Lower lobe of right lung (tissue), 2 donors: ENCODE results near the gene MMEL1. TPM values are rescaled to one million over a fixed set of nuclear protein-coding genes. Genes with fewer than 3 reads are reported as not detected.

Source experiments
- ATAC-seq, 2 donors: fragments of 200-7000 bp; cut with Tn5 transposase; one replicate each; pipeline ENCODE4 v1.9.1; 2020 to 2022; ENCODE audit warnings: mild to moderate bottlenecking in 2 of 2, moderate library complexity in 2 of 2
- DNase-seq: peaks from one replicate; pipeline ENCODE4 v3.0.0-alpha.2; 2020
- H3K27ac ChIP-seq: fragments of 200-600 bp; one replicate; pipeline ENCODE4 v1.8.0; 2022
- H3K27me3 ChIP-seq: fragments of 200-600 bp; one replicate; pipeline ENCODE4 v1.8.0; 2022; ENCODE audit warnings: low read depth
- H3K36me3 ChIP-seq: fragments of 200-600 bp; one replicate; pipeline ENCODE4 v1.8.0; 2022; ENCODE audit warnings: mild to moderate bottlenecking
- H3K4me1 ChIP-seq: fragments of 200-600 bp; one replicate; pipeline ENCODE4 v1.8.0; 2022
- H3K4me3 ChIP-seq: fragments of 200-600 bp; one replicate; pipeline ENCODE4 v1.8.0; 2022; ENCODE audit warnings: mild to moderate bottlenecking
- H3K9me3 ChIP-seq: fragments of 200-600 bp; one replicate; pipeline ENCODE4 v1.8.0; 2022
- CTCF ChIP-seq: fragments of 200-600 bp; IDR thresholded peaks from one replicate; pipeline ENCODE4 v1.8.0; 2022; ENCODE audit warnings: antibody characterized with exemption, mild to moderate bottlenecking
- intact Hi-C: fragments of 100-400 bp; cut with DNase I; formaldehyde crosslinking; loops from one replicate; pipeline ENCODE4 v1.11.0; 2022
- total RNA-seq: library from RNA; stranded (reverse); fragmentation: NEBNext Ultra II Directional; extraction: Animal tissue kit (Norgen Biotek cat#: 25700); gene quantifications from one replicate; pipeline ENCODE4 v1.2.1, GENCODE V29; 2021
- donor health status: DM: no; HTN: yes; CAD: no; lungs with severe emphysema.

MMEL1 gene
- total RNA-seq, 1 donor from 2014 or later = 7.6 TPM

GRCh38 chr1:2540816-2541492 is 91.9 kb downstream of the MMEL1 start:
- Histone ChIP-seq H3K4me1 (peaks cover 34% of the 10 kb centered on the region), H3K9me3 (no peaks in the 10 kb centered on the region), H3K36me3 (no peaks in the 10 kb centered on the region), H3K27ac (no peak overlapping the region), H3K27me3 (peaks cover 21% of the 10 kb centered on the region), H3K4me3 (no peak overlapping the region)
- intact Hi-C loops = no loop called here
- no peak for TF ChIP-seq CTCF
- ATAC-seq (no peak), DNase-seq (no peak)

Other genes starting within 250 kb of the MMEL1 start
- 13.4 TPM for gene MORN1, start 241.5 kb downstream of the MMEL1 start, total RNA-seq
- 133 TPM for gene RER1, start 241.2 kb downstream of the MMEL1 start, total RNA-seq
- 12.4 TPM for gene PEX10, start 220.5 kb downstream of the MMEL1 start, total RNA-seq
- gene PLCH2, start 156.7 kb downstream of the MMEL1 start, total RNA-seq = 3.8 TPM
- 39.2 TPM for gene PANK4, start 106.4 kb downstream of the MMEL1 start, total RNA-seq
- 1.5 TPM for gene HES5, start 102.8 kb downstream of the MMEL1 start, total RNA-seq
- gene TNFRSF14, start 76.6 kb downstream of the MMEL1 start, total RNA-seq = 152 TPM
- gene PRXL2B, start 46.2 kb downstream of the MMEL1 start, total RNA-seq = 26.3 TPM
- 2.6 TPM for gene TTC34, start 168.7 kb upstream of the MMEL1 start, total RNA-seq